Effector memory CD4-positive, alpha-beta T cell (primary cell): Measurements from ENCODE around the gene CFAP74.

ENCODE experiments used
- DNase-seq, 3 donors: peaks; one replicate each; pipeline ENCODE4 v3.0.0-alpha.2; 2020
- H3K27ac ChIP-seq: 2 replicates; pipeline ENCODE4 v1.7.0; 2013; ENCODE audit warnings: mild to moderate bottlenecking, low read length, moderate library complexity; ENCODE audit not compliant: insufficient read depth, poor library complexity, severe bottlenecking
- H3K27me3 ChIP-seq: replicated peaks from 2 replicates; pipeline ENCODE4 v1.7.0; 2013; ENCODE audit warnings: mild to moderate bottlenecking, low read length; ENCODE audit not compliant: insufficient read depth, control insufficient read depth, poor library complexity, severe bottlenecking
- H3K36me3 ChIP-seq: 2 replicates; pipeline ENCODE4 v1.7.0; 2013; ENCODE audit warnings: mild to moderate bottlenecking, low read length, moderate library complexity; ENCODE audit not compliant: control insufficient read depth, insufficient read depth
- H3K4me1 ChIP-seq: 2 replicates; pipeline ENCODE4 v1.7.0; 2013; ENCODE audit warnings: low read length, mild to moderate bottlenecking; ENCODE audit not compliant: control insufficient read depth, insufficient read depth, poor library complexity, severe bottlenecking
- H3K4me3 ChIP-seq: 2 replicates; pipeline ENCODE4 v1.7.0; 2013; ENCODE audit warnings: low read length, low read depth, mild to moderate bottlenecking; ENCODE audit not compliant: insufficient read depth, poor library complexity, severe bottlenecking
- H3K9me3 ChIP-seq: 2 replicates; pipeline ENCODE4 v1.7.0; 2013; ENCODE audit warnings: mild to moderate bottlenecking, low read length, moderate library complexity; ENCODE audit not compliant: control insufficient read depth

Gene CFAP74

DNA sequence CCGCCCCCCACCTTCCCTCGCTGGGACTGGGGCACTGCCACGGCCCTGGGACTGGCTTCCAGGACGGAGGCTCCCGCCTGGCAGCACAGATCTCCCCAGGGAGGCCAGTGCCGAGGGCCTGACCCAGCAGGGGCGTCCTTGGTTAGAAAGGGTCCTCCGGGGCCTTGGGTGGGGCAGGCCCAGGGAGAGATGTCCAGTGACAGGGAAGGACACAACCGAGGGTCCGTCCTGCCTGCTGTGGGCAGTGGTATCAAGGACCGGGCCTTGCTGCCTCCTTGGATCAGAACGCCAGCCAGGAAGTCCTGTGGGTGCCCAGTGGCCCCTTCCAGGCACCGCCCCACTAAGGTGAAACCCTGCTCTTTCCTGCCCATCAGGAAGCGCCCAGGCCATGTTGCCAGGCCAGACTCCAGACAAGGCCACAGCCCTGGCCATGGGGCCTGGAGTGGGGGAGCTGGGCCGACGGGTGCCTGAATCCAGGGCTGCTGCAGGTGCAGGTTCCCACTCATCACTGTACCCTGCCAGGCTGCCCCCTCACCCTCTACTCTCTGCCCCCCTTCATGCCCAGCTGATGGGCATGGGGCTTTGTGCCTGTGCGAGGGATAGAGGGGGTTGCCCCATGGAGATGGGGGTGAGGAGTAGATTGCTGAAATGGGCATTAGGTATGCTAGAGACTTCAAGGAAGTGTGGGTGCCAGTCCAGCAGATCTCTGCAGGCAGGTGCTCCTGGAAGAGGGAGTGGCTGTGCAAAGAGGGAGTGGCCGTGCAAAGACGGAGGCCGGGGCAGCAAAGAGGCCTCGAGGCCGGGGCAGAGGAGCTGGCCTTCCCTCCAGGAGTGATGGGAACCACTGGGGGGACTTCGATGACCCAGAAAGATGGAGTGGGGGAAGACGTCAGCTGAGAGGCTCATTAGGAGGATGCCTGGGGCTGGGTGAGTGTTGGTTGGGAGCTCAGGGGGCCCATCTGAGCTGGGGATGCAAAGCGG lies 44.5 kb upstream of the CFAP74 start:
- H3K4me3 ChIP-seq = no peak overlapping the region
- H3K27ac ChIP-seq = no peak overlapping the region
- H3K27me3 ChIP-seq = no peaks in the 10 kb centered on the region
- DNase-seq = no peak
- H3K4me1 ChIP-seq = peaks cover 23% of the 10 kb centered on the region
- no peaks in the 10 kb centered on the region for H3K36me3 ChIP-seq
- no peaks in the 10 kb centered on the region for H3K9me3 ChIP-seq

- H3K4me1 ChIP-seq = peaks cover 23% of the 10 kb centered on the region
- no peaks in the 10 kb centered on the region for H3K27me3 ChIP-seq
- no peaks in the 10 kb centered on the region for H3K9me3 ChIP-seq
- H3K4me3 ChIP-seq = no peak overlapping the region
- no peak for DNase-seq
- H3K27ac ChIP-seq = no peak overlapping the region
- H3K36me3 ChIP-seq = no peaks in the 10 kb centered on the region
Observed at GRCh38 chr1:2046953-2047748, 43.6 kb upstream of the CFAP74 start.

DNA sequence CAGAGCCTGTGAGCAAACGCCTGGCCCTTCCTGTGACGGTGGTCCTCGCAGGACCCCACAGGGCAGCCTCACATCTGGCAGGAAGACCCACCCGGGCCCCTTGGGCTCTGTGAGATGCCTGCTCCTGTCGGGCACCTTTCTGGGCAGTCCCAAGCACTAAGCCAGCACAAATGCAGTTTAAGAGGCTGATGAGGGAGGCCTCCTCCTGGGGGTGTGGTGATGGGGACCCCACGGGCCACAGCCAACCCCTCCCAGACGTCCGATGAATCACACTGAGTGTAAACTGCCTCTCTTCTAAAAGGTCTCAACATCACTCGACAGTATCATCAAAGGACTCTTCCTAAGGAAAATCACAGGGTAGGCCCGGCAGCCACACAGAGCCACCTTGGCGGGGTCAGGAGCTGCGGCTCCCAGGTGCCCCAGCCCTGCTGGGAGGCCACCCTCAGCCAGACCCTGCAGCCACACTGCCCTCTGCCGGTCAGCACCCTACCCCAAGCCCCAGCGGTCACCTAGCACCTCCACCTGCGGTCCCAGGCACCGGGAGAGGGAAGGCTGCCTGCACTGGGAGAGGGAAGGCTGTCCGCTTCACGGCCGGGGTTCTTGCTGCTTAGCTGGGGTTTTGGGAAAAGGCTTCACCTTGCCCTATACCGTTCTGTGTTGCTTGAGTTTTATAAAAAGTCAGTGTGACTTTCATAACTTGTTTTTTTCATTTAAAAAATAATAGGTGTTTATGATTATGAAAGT lies 42.8 kb upstream of the CFAP74 start:
- Histone ChIP-seq H3K4me1 (peaks cover 22% of the 10 kb centered on the region), H3K4me3 (no peak overlapping the region), H3K36me3 (no peaks in the 10 kb centered on the region), H3K27me3 (no peaks in the 10 kb centered on the region), H3K27ac (no peak overlapping the region), H3K9me3 (no peaks in the 10 kb centered on the region)
- peak in 1 of 3 donors; percentile 32 for DNase-seq

GRCh38 chr1:2045468-2046173 lies 42.0 kb upstream of the CFAP74 start:
- Histone ChIP-seq H3K27me3 (no peaks in the 10 kb centered on the region), H3K4me3 (no peak overlapping the region), H3K4me1 (peaks cover 15% of the 10 kb centered on the region), H3K9me3 (no peaks in the 10 kb centered on the region), H3K36me3 (no peaks in the 10 kb centered on the region), H3K27ac (no peak overlapping the region)
- DNase-seq = no peak

GRCh38 chr1:2044510-2045319 lies 41.1 kb upstream of the CFAP74 start:
- Histone ChIP-seq H3K4me3 (peak overlapping the region; percentile 25), H3K36me3 (no peaks in the 10 kb centered on the region), H3K9me3 (no peaks in the 10 kb centered on the region), H3K27me3 (no peaks in the 10 kb centered on the region), H3K4me1 (peaks cover 13% of the 10 kb centered on the region), H3K27ac (no peak overlapping the region)
- DNase-seq = peak; percentile 67 to 72 (median 68)

DNA sequence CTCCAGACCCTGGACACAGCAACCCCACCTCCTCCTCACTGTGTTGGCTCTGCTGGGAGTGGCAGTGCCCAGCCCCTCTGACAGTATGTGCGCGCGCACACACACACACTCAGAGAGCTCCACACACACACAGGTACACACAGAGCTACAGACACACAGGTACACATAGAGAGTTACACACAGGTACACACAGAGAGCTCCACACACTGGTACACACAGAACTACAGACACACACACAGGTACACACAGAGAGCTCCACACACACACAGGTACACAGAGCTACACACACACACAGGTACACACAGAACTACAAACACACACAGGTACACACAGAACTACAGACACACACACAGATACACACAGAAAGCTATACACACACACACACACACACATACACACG lies 40.3 kb upstream of the CFAP74 start:
- no peaks in the 10 kb centered on the region for H3K9me3 ChIP-seq
- H3K27me3 ChIP-seq = no peaks in the 10 kb centered on the region
- no peak for DNase-seq
- H3K27ac ChIP-seq = no peak overlapping the region
- peaks cover 6% of the 10 kb centered on the region for H3K4me1 ChIP-seq
- no peak overlapping the region for H3K4me3 ChIP-seq
- H3K36me3 ChIP-seq = no peaks in the 10 kb centered on the region

DNA sequence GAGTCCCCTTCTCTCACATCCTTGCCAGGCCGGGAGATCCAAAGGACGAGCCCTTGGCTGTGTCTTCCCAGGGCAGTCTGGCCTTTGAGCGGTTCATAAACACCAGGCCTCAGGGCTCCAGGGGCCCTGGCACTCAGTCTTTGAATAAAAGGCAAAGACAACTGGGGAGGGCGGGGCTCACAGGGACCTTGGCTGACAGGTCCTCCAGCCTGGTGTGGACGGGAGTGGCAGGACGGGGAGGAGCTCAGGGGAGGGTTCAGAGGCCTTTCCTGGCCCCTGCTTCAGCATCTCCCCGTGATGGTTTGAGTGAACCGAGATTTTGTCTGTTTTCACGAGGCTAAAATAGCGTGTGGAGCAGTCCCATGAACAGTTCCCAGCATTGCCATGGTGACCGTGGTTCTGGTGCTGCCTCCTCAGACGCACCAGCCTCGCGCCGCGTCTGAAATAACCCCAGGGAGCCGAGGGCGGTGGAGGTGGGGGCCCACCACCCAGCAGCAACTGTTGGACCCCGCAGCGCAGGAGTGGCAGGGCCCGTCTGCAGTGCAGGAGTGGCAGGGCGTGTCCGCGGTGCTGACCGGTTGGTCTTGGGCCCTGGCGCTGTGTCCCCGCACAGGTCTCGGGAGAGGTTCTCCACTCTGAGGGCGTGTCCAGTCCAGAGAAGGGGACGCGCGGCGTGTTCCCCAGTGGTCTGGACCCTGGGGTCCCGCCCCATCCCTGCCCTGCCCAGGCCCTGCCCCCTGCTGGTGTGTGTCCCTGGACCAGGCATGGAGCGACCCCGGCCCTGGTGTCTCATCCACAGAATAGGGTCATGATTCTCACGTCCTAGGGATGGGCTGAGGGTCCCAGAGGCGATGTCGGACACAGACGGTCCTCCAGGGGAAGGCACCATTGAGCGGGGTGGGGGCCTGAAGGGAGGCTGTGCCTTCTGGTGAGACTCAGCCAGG lies 39.5 kb upstream of the CFAP74 start:
- H3K4me1 ChIP-seq = peaks cover 6% of the 10 kb centered on the region
- no peaks in the 10 kb centered on the region for H3K9me3 ChIP-seq
- H3K27ac ChIP-seq = no peak overlapping the region
- no peak for DNase-seq
- H3K36me3 ChIP-seq = no peaks in the 10 kb centered on the region
- H3K4me3 ChIP-seq = no peak overlapping the region
- H3K27me3 ChIP-seq = no peaks in the 10 kb centered on the region

- Histone ChIP-seq H3K36me3 (no peaks in the 10 kb centered on the region), H3K4me3 (no peak overlapping the region), H3K4me1 (peaks cover 6% of the 10 kb centered on the region), H3K27me3 (no peaks in the 10 kb centered on the region), H3K9me3 (no peaks in the 10 kb centered on the region), H3K27ac (no peak overlapping the region)
- DNase-seq = no peak
Observed at GRCh38 chr1:2041887-2042286, 38.3 kb upstream of the CFAP74 start.
